Colon (tissue), 2 donors: ENCODE measurements around the gene ACACB.
"Not testable (repeated sequence)": the region's sequence is repeated elsewhere in the genome, so short reads cannot be mapped to it uniquely, and the experiment has no call there.

ENCODE experiments used
- FAIRE-seq: peaks from 2 replicates; lab custom pipeline; 2012; peaks lifted over from hg19 to GRCh38; lab: Jason Lieb, UNC
- donor health status: control.
- donor health status: control.

ACACB gene

GRCh38 chr12:109140560-109140959 is 24.2 kb downstream of the ACACB start:
- no peak for FAIRE-seq

- FAIRE-seq = no peak
Measured at GRCh38 chr12:109144224-109144623, 27.8 kb downstream of the ACACB start.

GRCh38 chr12:109147126-109147525 is 30.7 kb downstream of the ACACB start:
- not testable (repeated sequence) for FAIRE-seq

DNA sequence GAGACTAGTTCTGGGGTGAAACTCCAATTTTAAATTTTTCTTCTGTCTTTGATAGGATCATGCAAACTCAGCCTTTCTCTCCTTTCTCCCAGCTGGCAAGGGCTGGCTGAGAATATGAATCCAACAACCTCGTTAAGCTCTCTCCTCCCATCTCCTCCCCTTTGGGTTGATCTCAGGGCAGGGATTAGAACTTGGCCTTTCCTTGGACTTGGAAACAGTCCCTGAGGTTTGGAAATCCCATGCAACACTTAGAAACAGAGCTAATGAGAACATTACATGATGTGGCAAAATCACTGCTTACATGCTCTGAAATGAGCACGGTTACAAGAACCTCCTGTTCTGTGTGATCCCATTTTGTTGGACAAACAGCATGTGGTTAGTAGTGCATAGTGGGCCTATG is 31.6 kb downstream of the ACACB start:
- no peak for FAIRE-seq

- no peak for FAIRE-seq
Measured at GRCh38 chr12:109150124-109150640, 33.8 kb downstream of the ACACB start.

- FAIRE-seq = no peak
Measured at GRCh38 chr12:109151457-109151856, 35.1 kb downstream of the ACACB start.

GRCh38 chr12:109153821-109154441 is 37.5 kb downstream of the ACACB start:
- FAIRE-seq = no peak

DNA sequence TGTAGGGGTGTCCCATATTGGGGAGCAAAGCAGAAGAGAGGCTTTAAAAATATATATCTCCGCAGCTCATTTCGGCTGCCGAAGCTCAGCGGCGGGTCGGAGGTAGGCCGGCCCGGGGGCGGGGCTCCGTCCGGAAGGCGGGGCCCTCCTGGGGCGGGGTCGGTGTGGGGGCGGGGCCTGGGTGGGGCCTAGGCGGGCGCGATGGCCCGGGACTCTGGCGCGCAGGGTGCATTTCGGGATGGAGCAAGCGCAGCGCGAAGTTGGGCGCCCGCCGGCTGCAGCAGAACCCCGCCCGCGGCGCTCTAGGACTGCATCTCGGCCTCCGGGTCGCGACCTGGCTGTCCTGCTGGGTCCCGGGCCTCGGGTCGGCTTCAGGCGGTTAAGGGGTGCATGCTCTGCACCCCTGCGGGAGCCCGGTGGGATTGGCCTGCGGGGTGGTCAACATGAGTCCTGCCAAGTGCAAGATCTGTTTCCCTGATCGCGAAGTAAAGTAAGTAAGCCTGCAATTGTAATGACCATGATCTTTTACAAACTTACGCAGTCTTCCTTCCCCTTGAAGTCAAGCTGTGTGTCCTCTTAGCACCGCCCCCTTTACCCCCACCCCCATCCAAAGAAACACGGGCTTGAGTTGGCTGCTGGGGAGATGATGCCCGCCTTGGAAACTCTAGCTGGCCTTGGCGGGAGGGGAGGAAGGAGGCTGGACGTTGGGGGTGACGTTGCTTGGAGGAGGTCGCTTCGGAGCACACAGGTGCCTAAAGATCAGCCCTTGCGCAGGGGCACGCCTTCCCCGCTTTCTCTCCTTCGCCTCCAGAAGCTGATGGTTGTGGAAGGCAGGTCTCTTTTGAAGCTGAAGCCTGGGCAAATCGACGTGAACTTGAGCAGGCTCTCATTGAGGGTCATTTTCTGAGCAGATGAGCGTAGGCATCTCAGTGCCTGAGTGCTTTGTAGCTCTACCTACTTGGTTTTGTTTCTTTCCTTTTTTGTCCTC is 38.4 kb downstream of the ACACB start:
- no peak for FAIRE-seq

GRCh38 chr12:109156036-109156435 is 39.6 kb downstream of the ACACB start:
- no peak for FAIRE-seq

- FAIRE-seq = no peak
Measured at GRCh38 chr12:109156586-109156985, 40.2 kb downstream of the ACACB start.

GRCh38 chr12:109157986-109158385 is 41.6 kb downstream of the ACACB start:
- FAIRE-seq = no peak

DNA sequence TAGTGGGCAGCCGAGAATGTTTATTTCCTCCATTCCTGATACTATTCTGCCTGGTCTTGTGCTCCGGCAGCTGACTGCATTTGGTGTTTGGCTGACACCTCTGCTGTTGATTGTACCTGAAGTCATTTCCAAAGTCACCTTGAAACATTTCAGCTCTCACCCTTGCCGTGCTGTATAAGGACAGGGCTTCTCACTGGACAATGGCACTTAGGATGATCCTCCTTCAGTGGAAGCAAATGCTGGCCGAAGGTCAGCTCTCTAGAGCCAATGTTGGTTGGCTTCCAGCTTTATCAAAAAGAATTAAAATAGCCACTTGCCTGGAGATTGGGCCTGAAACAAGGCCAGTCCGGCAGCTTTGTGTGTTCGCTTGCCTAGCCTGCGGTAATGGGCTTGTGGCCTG is 44.0 kb downstream of the ACACB start:
- no peak for FAIRE-seq

DNA sequence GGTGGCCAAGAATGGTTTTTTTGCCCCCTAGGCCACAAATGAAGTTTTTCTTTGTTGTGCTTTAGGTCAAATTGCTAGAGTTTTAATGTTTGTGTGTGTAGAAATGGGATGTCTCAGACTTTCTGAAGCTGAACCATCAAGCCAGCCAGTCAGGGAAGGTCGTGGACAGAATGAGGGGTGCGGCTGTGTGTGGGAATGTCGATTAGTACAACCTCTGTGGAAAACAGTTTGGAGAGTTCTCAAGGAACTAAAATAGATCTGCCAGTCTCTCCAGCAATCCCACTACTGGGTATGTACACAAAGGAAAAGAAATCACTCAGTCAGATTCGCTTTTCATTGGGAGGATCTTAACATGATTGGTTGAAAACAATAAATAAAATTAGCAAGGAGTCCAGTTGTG is 44.5 kb downstream of the ACACB start:
- no peak for FAIRE-seq

DNA sequence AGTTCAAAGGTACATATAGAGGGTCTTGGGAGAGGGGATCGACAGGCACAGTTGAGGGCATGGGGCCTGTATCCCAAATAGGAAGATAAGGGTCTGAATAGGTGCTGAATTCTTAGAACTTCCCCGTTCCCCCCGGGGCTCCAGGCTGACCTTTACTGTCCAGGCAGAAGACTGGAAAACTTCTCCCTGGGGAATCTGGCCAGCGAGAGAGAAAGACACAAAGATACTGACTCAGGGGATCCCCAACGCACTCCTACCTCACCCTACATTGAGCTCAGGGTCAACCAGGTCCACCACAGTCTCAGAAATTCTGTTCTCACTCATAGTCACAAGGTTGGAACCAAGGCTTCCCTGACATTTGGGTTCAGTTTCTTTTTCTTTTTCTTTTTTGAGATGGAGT is 46.2 kb downstream of the ACACB start:
- no peak for FAIRE-seq

- FAIRE-seq = no peak
Measured at GRCh38 chr12:109163167-109163566, 46.8 kb downstream of the ACACB start.

- no peak for FAIRE-seq
Measured at GRCh38 chr12:109165599-109165998, 49.2 kb downstream of the ACACB start.

DNA sequence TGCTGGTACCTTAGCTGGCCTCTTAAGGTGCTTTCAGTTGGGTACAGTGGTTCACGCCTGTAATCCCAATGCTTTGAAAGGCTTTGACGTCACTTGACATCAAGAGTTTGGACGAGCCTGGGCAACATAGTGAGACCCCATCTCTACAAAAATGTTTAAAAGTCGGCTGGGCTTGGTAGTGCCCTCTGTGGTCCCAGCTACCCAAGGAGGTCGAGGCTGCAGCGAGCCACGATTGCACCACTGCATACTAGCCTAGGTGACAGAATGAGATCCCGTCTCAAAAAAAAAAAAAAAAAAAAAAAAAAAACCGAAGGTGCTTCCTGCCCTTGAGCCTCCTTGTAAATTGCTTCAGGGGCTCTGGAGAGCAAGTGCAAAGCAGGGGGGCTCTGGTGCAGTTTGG is 50.0 kb downstream of the ACACB start:
- FAIRE-seq = no peak

DNA sequence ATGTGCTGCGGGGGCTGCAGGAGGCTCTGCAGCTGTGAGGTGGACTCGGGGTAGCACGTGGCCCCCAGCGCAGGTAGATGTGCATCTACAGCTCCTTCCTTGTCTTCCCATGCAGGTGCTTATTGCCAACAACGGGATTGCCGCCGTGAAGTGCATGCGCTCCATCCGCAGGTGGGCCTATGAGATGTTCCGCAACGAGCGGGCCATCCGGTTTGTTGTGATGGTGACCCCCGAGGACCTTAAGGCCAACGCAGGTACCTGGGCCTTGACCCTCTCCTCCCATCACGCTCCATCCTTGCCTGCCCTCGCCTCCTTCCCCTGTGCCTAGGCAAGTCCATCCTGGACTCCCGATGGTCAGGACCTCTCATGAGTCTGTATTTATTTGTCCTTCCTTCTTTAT is 51.4 kb downstream of the ACACB start:
- FAIRE-seq = no peak

DNA sequence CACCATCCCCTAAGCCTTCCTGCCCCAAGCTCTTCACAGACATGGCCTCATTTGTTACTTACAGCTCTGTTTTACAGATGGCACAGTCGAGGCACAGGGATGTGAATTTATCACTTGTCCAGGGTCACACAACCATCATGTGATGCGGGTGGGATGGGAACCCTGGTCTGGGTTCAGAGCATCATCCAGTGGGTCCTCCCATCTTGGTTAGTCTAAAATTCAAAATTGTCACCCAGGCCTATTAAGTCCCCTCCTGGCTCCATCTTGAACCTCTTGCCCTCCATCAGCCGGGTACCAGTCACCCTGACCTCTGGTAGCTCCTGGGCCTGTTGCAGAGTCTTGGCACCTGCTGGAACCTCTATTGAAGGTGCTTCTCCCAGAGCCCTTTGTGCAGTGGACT is 52.9 kb downstream of the ACACB start:
- FAIRE-seq = no peak

- FAIRE-seq = no peak
Measured at GRCh38 chr12:109169686-109170085, 53.3 kb downstream of the ACACB start.

- no peak for FAIRE-seq
Measured at GRCh38 chr12:109170324-109170723, 53.9 kb downstream of the ACACB start.

DNA sequence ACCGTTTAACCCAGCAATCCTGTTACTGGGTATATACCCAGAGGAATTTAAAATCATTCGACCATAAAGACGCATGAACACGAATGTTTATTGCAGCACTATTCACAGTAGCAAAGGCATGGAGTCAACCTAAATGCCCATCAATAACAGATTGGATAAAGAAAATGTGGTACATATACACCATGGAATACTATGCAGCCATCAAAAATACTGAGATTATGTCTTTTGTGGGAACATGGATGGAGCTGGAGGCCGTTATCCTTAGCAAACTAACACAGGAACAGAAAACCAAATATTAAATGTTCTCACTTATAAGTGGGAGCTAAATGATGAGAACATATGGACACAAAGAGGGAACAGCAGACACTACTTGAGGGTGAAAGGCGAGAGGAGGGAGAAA is 56.4 kb downstream of the ACACB start:
- FAIRE-seq = not testable (repeated sequence)
